GM19193 (cell line): ENCODE data around the gene ZC3H7A.
A peak's percentile ranks its signal among the peaks of the same experiment; 100 is the strongest.

ENCODE experiments used
- POLR2A ChIP-seq: IDR thresholded peaks from 4 replicates; pipeline ENCODE4 v1.6.1; 2011; ENCODE audit not compliant: insufficient read depth, insufficient read length; ENCODE audit errors: extremely low read depth

Gene ZC3H7A

DNA sequence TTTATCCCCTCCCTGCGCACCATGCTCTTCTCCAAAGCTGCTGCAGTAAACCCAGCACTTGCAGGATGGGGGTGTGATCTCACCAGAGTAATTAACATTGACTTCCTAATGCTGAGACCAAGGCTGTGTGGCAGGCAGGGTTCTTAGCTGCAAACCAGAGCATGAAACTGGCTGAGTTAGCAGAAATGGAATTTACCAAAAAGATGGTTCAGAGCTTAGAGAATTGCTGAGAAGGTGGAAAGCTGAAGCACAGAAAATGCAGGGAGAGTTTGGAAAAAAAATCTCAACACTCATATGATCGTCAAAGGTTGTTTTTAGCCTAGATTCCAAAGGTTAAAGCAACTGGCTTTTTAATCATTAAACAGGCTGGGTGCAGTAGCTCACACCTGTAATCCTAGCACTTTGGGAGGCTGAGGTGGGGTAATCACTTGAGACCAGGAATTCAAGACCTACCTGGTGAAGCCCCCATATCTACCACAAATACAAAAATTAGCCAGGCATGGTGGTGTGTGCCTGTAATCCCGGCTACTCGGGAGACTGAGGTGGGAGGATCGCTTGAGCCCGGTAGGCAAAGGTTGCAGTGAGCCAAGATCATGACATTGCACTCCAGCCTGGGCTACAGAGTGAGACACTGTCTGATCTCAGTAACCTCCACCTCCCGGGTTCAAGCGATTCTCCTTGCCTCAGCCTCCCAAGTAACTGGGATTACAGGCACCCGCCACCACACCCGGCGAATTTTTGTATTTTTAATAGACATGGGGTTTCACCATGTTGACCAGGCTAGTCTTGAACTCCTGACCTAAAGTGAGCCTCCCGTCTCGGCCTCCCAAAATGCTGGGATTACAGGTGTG, 48.4 kb downstream of the ZC3H7A start:
- no peak for TF ChIP-seq POLR2A

- TF ChIP-seq POLR2A, result no peak
Measured at GRCh38 chr16:11747949-11748403, 49.1 kb downstream of the ZC3H7A start.

DNA sequence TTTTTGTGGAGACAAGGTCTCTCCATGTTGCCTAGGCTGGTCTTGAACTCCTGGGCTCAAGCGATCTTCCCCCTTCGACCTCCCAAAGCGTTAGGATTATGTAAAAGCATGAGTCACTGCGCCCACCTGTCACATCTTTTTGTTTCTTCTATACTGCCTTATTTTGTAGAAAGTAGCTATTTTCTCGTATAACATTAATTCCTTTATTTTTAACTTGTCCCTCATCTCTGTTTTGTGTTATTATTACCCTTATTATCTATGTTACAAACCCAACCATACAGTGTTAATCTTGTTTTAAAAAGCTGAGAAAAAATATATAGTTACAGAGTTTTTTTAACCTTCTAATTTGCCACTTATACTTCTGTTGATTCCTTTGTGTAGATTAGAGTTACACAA, 53.0 kb downstream of the ZC3H7A start:
- TF ChIP-seq POLR2A, result no peak

GRCh38 chr16:11743308-11744074, 53.6 kb downstream of the ZC3H7A start:
- no peak for TF ChIP-seq POLR2A

- peak; percentile 99 for TF ChIP-seq POLR2A
Measured at GRCh38 chr16:11742536-11743307, 54.3 kb downstream of the ZC3H7A start, which contains the start of gene TXNDC11. Gene TXNDC11, minus strand, starts transcription at chr16:11742857. Its CDS starts 127 bp downstream, at chr16:11742730.

GRCh38 chr16:11742093-11742535, 54.9 kb downstream of the ZC3H7A start:
- TF ChIP-seq POLR2A, result no peak

DNA sequence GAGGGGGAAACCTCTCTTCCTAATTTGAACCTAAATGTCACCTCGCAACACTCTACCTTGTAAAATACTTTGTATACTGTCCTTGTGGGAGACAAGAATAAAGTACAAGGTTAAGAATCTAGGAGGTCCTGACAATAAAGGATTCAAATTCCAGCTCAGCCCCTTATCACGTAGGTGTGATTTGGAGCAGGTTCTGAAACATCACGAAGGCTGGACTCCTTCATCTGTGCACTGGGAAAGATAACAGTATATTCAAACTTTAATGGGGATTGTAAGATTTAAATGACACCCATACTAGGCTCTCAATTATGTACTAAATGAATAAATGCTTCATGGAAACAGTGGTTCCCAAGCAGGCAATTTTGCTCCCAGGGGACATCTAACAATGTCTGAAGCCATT, 56.5 kb downstream of the ZC3H7A start:
- no peak for TF ChIP-seq POLR2A

- TF ChIP-seq POLR2A, result no peak
Measured at GRCh38 chr16:11738742-11739544, 58.1 kb downstream of the ZC3H7A start.

DNA sequence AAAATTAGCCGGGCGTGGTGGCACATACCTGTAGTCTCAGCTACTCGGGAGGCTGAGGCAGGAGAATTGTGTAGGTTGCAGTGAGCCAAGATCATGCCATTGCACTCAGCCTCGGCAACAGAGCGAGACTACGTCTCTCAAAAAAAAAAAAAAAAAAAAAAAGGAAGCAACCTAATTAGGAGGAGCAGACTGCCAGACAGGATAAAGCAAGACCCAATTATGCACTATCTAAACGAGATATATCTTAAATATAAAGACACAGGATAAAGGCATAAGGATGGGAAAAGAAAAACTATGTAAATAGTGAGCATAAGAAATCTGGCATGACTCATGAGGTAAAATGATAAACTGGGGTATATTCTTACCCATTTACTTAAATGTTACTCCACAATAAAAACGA, 59.3 kb downstream of the ZC3H7A start:
- no peak for TF ChIP-seq POLR2A

DNA sequence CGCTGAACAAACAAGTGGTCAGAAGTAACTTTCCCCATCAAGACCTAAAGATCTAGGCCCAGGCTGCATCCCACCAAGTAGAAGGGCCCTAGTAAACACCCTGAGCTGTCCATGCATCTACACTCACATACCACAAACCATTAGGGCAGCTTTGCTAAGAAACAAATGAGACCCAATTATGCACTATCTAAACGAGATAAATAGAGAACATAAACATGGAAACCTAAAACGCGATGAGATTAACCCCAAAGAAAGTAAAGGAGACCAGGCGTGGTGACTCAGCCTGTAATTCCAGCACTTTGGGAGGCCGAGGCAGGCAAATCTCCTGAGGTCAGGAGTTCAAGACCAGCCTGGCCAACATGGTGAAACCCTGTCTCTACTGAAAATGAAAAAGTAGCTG, 60.2 kb downstream of the ZC3H7A start:
- TF ChIP-seq POLR2A, result no peak

DNA sequence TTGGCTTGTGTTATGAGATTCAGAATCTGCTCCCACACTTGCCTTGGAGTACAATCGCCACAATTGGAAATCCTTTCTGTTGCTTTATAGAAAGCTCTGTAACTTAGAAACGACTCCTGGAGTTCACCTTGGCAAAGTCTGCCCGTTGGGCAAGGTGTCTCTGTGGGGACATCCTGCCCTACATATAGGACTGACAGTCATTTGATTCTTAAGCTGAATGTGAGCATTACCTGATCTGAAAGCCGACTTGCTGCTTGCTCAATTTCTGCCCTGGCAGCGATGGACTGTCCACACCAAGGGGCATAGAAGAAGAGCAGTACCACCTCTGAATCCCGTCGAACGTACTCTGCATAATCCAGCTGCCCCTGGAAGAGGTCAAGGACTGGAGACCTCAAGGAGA, 61.3 kb downstream of the ZC3H7A start:
- no peak for TF ChIP-seq POLR2A

GRCh38 chr16:11734653-11735043, 62.4 kb downstream of the ZC3H7A start:
- no peak for TF ChIP-seq POLR2A

DNA sequence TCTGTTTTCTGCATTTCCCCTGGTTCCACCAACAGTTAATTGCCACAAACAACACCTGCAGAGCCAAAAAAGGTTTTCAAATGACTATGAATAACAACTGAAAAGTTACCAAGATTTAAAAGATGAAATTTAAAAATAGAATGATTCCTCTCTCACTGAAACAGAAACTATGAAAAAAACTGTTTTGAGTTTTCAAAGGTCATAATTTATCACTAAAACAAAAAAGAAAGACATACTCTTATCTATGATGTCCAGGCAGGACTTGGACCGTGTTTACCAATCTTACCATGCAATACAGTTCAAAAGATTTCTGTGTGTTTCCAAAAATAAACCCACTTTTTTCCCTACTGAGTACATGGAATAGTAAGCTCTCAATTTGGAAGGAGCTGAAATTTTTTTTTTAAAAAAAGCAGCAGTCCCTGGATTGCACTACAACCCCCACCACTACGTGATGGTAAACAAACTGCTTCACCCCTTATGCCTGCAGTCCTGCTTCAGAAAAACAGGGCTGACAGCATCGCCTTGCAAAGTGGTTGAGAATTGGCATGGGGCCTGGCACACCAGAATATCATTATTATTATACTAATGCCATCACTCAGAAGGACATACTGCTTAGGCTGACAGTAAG, 62.9 kb downstream of the ZC3H7A start:
- no peak for TF ChIP-seq POLR2A

- TF ChIP-seq POLR2A, result no peak
Measured at GRCh38 chr16:11731222-11731621, 65.8 kb downstream of the ZC3H7A start.
